Spleen (tissue), 11 donors: ENCODE results near the gene ZNF728. TPM values are rescaled to one million over a fixed set of nuclear protein-coding genes. Genes with fewer than 3 reads are reported as not detected.
"Not testable (repeated sequence)": the region's sequence is repeated elsewhere in the genome, so short reads cannot be mapped to it uniquely, and the experiment has no call there.

ENCODE experiments used
- DNase-seq: peaks from one replicate; pipeline ENCODE4 v3.0.0-alpha.2; 2020
- H3K27ac ChIP-seq, 8 donors: fragments of 200-600 bp; sonication (generic) in 7 of 8; 1 replicate in 4 of 8; 2 replicates in 4 of 8; pipeline versions ENCODE4 v1.5.0 to v1.8.0; 2016 to 2021; ENCODE audit warnings: inconsistent platforms in 4 of 8, mild to moderate bottlenecking in 4 of 8, moderate library complexity in 1 of 8
- H3K27me3 ChIP-seq, 7 donors: fragments of 200-600 bp; sonication (generic) in 6 of 7; replicated peaks in 1 of 7; 1 replicate in 4 of 7; 2 replicates in 3 of 7; pipeline versions ENCODE4 v1.5.0 to v1.8.0; 2016 to 2021; ENCODE audit warnings: inconsistent platforms in 3 of 7, mild to moderate bottlenecking in 1 of 7
- H3K36me3 ChIP-seq, 6 donors: fragments of 200-600 bp; sonication (generic) in 5 of 6; 1 replicate in 4 of 6; 2 replicates in 2 of 6; pipeline versions ENCODE4 v1.5.0 to v1.8.0; 2016 to 2021; ENCODE audit warnings: inconsistent platforms in 2 of 6
- H3K4me1 ChIP-seq, 6 donors: fragments of 200-600 bp; sonication (generic) in 5 of 6; 1 replicate in 3 of 6; 2 replicates in 3 of 6; pipeline versions ENCODE4 v1.5.0 to v1.8.0; 2016 to 2021; ENCODE audit warnings: inconsistent platforms in 3 of 6
- H3K4me3 ChIP-seq, 8 donors: fragments of 200-600 bp; sonication (generic) in 7 of 8; 1 replicate in 4 of 8; 2 replicates in 4 of 8; pipeline versions ENCODE4 v1.5.0 to v1.8.0; 2016 to 2021; ENCODE audit warnings: inconsistent platforms in 4 of 8, mild to moderate bottlenecking in 4 of 8, moderate library complexity in 2 of 8
- H3K9me3 ChIP-seq, 8 donors: fragments of 200-600 bp; sonication (generic) in 7 of 8; 1 replicate in 4 of 8; 2 replicates in 4 of 8; pipeline versions ENCODE4 v1.5.0 to v1.8.0; 2016 to 2021; ENCODE audit warnings: inconsistent platforms in 4 of 8
- CTCF ChIP-seq, 11 experiments: fragments of 200-600 bp in 7 of 11; fragments of 450-650 bp in 4 of 11; sonication (generic) in 4 of 11; IDR thresholded peaks in 8 of 11; conservative IDR thresholded peaks in 3 of 11; 1 replicate in 7 of 11; 2 replicates in 4 of 11; pipeline versions ENCODE4 v1.4.0 to v1.8.0; 2016 to 2021; ENCODE audit warnings: antibody characterized with exemption in 11 of 11, inconsistent platforms in 4 of 11, mild to moderate bottlenecking in 1 of 11
- POLR2A ChIP-seq, 3 donors: fragments of 450-650 bp; IDR thresholded peaks; one replicate each; pipeline ENCODE4 v1.5.1; 2017; ENCODE audit warnings: antibody characterized with exemption in 3 of 3, mild to moderate bottlenecking in 1 of 3
- POLR2AphosphoS5 ChIP-seq, 3 donors: sonication (generic); formaldehyde crosslinking; IDR thresholded peaks; one replicate each; pipeline ENCODE4 v1.5.1; 2017; ENCODE audit warnings: antibody characterized with exemption in 3 of 3
- WGBS, 5 donors: extraction: QIAGEN DNeasy Blood & Tissue Kit in 3 of 5; methylation state at CpG; one replicate each; pipeline versions ENCODE4 v1.1.5 to v1.1.7; 2013 to 2018; 5-methylcytosine and 5-hydroxymethylcytosine counted together
- intact Hi-C: fragments of 100-400 bp; cut with DNase I; formaldehyde crosslinking; loops from one replicate; pipeline ENCODE4 v1.15.0; 2023; ENCODE audit warnings: low total_unique reads
- polyA plus RNA-seq, 3 donors: library from polyadenylated mRNA; stranded (reverse); fragments of 200-250 nt; gene quantifications; one replicate each; pipeline ENCODE4 v1.2.1, GENCODE V29; 2013
- total RNA-seq, 7 donors: library from RNA; depleted of rRNA in 3 of 7; stranded (reverse); fragments of >200 nt in 3 of 7; fragmentation: NEBNext Ultra II Directional in 4 of 7; extraction: Animal tissue kit (Norgen Biotek cat#: 25700) in 4 of 7; gene quantifications; one replicate each; pipeline versions ENCODE4 v1.1.0 to v1.2.1, GENCODE V29; 2016 to 2021
- donor health status: healthy with polysubstance abuse.
- donor health status: DM: no; HTN: no; CAD: no; lungs with moderate emphysema.
- donor health status: DM: no; HTN: no; CAD: no.
- donor health status: Bipolar disorder and iron deficiency.
- donor health status: healthy.
- donor health status: DM: no; HTN: no; CAD: no.
- donor health status: DM: yes; HTN: yes; CAD: no.

Gene ZNF728
- total and polyA plus RNA-seq, 10 donors: 0.19 to 4.3 (median 2.6) TPM; not detected in 2

- no peaks in the 10 kb centered on the region for H3K36me3 ChIP-seq
- DNase-seq: no peak
- peaks cover 0 to 93% (median 66%) of the 10 kb centered on the region in 8 donors for H3K9me3 ChIP-seq
- H3K27me3 ChIP-seq: no peaks in the 10 kb centered on the region
- intact Hi-C loops: no loop called here
- WGBS, 5 donors: 48 to 69% (median 58%) methylated on average over 2 of the region's 2 CpGs
- no peaks in the 10 kb centered on the region for H3K4me1 ChIP-seq
- H3K4me3 ChIP-seq: no peak overlapping the region
- H3K27ac ChIP-seq: no peak overlapping the region
- TF ChIP-seq POLR2A (IDR thresholded peaks at IDR 0.05) (no peak), CTCF (IDR thresholded peaks at IDR 0.05 in 8 of 11, conservative IDR thresholded peaks at IDR 0.05 in 3 of 11) (no peak), POLR2AphosphoS5 (IDR thresholded peaks at IDR 0.05) (no peak)
Observed at GRCh38 chr19:23033721-23034120, 30.7 kb upstream of the ZNF728 start.

GRCh38 chr19:23015660-23016059, 12.7 kb upstream of the ZNF728 start:
- Histone ChIP-seq H3K9me3 (peaks cover 0 to 87% (median 49%) of the 10 kb centered on the region in 8 donors), H3K4me1 (no peaks in the 10 kb centered on the region), H3K27ac (no peak overlapping the region), H3K4me3 (no peak overlapping the region), H3K27me3 (no peaks in the 10 kb centered on the region), H3K36me3 (no peaks in the 10 kb centered on the region)
- DNase-seq: no peak
- no peak for TF ChIP-seq POLR2AphosphoS5 (IDR thresholded peaks at IDR 0.05)
- no peak for TF ChIP-seq CTCF (IDR thresholded peaks at IDR 0.05 in 8 of 11, conservative IDR thresholded peaks at IDR 0.05 in 3 of 11)
- no peak for TF ChIP-seq POLR2A (IDR thresholded peaks at IDR 0.05)
- intact Hi-C loops: no loop called here

- H3K36me3 ChIP-seq, DNase-seq, H3K4me1 ChIP-seq, intact Hi-C loops, H3K27me3 ChIP-seq, H3K4me3 ChIP-seq, H3K27ac ChIP-seq: not testable (repeated sequence)
- H3K9me3 ChIP-seq: peaks cover 2 to 100% (median 97%) of the 10 kb centered on the region in 8 donors
- WGBS, 5 donors: 44 to 70% (median 61%) methylated on average over 1 of the region's 1 CpG
Observed at GRCh38 chr19:22994957-22995356, 8.0 kb downstream of the ZNF728 start.

GRCh38 chr19:22976248-22976647, 26.7 kb downstream of the ZNF728 start:
- peaks cover 44 to 100% (median 100%) of the 10 kb centered on the region in 8 donors for H3K9me3 ChIP-seq
- TF ChIP-seq CTCF (IDR thresholded peaks at IDR 0.05 in 8 of 11, conservative IDR thresholded peaks at IDR 0.05 in 3 of 11) (no peak), POLR2AphosphoS5 (IDR thresholded peaks at IDR 0.05) (no peak)
- no peaks in the 10 kb centered on the region for H3K4me1 ChIP-seq
- 84 to 91% (median 86%) methylated on average over 2 of the region's 2 CpGs for WGBS, 5 donors
- no peaks in the 10 kb centered on the region for H3K27me3 ChIP-seq
- H3K4me3 ChIP-seq: no peak overlapping the region
- peaks cover 0 to 43% (median 16%) of the 10 kb centered on the region in 6 donors for H3K36me3 ChIP-seq
- intact Hi-C loops: no loop called here
- no peak overlapping the region for H3K27ac ChIP-seq
- DNase-seq: no peak

- DNase-seq, H3K4me1 ChIP-seq, H3K4me3 ChIP-seq, H3K27ac ChIP-seq, H3K27me3 ChIP-seq, intact Hi-C loops: not testable (repeated sequence)
- Histone ChIP-seq H3K36me3 (peaks cover 0 to 38% (median 16%) of the 10 kb centered on the region in 6 donors), H3K9me3 (peaks cover 38 to 100% (median 100%) of the 10 kb centered on the region in 8 donors)
- WGBS, 5 donors: 55 to 75% (median 65%) methylated on average over 1 of the region's 1 CpG
Observed at GRCh38 chr19:22975546-22976136, 27.3 kb downstream of the ZNF728 start.
